GM12878 (cell line): ENCODE data around the gene PDE1C. TPM values are rescaled to one million over a fixed set of nuclear protein-coding genes. Genes with fewer than 3 reads are reported as not detected.

Experiments used
- ATAC-seq: fragments of 200-7000 bp; cut with Tn5 transposase; 3 replicates; pipeline ENCODE4 v1.9.1; 2020; ENCODE audit warnings: mild to moderate bottlenecking, moderate library complexity
- BruUV-seq: library from RNA; stranded (reverse); fragments of 400-500 nt; replicated peaks from 2 replicates; lab custom pipeline; 2021; lab: Mats Ljungman, UMichigan
- CTCF ChIA-PET: fragments of 300-600 bp; sonication (Branson Sonifier 250); formaldehyde crosslinking; extraction: SDS; loops from one replicate; lab custom pipeline; 2021; ENCODE audit warnings: inconsistent platforms; lab: Yijun Ruan, JAX
- POLR2A ChIA-PET: fragments of 350-600 bp; formaldehyde crosslinking; extraction: SDS; loops from one replicate; lab custom pipeline; 2021; ENCODE audit warnings: inconsistent platforms; lab: Charles Lee
- RAD21 ChIA-PET: fragments of 300-600 bp; sonication (Branson Sonifier 250); formaldehyde crosslinking; loops from one replicate; lab custom pipeline; 2023; ENCODE audit warnings: antibody characterized with exemption; ENCODE audit not compliant: unreplicated experiment; lab: Charles Lee
- SMC1A ChIA-PET: fragments of 300-600 bp; sonication (Branson Sonifier 250); formaldehyde crosslinking; loops from one replicate; lab custom pipeline; 2023; ENCODE audit not compliant: unreplicated experiment, uncharacterized antibody; lab: Charles Lee
- DNase-seq: peaks from one replicate; pipeline ENCODE4 v3.0.0-alpha.2; 2011; ENCODE audit warnings: low read depth, low spot score
- FAIRE-seq: peaks from 3 replicates; lab custom pipeline; 2011; peaks lifted over from hg19 to GRCh38; lab: Jason Lieb, UNC
- H2AFZ ChIP-seq: 2 replicates; pipeline ENCODE4 v1.6.0; 2011; ENCODE audit warnings: low read depth, low read length, control low read depth; ENCODE audit not compliant: control insufficient read depth
- H3K27ac ChIP-seq: 2 replicates; pipeline ENCODE4 v1.5.1; 2011; ENCODE audit warnings: control low read depth; ENCODE audit not compliant: control insufficient read depth, insufficient read depth
- H3K27me3 ChIP-seq, 2 experiments: replicated peaks in 1 of 2; 2 replicates each; pipeline versions ENCODE4 v1.6.0 to v1.6.1; 2011; ENCODE audit warnings: low read length in 1 of 2; ENCODE audit not compliant: control insufficient read depth in 2 of 2, insufficient read depth in 2 of 2
- H3K36me3 ChIP-seq, 2 experiments: 2 replicates each; pipeline ENCODE4 v1.5.1; 2011; ENCODE audit warnings: low read length in 1 of 2; ENCODE audit not compliant: control insufficient read depth in 2 of 2, insufficient read depth in 2 of 2
- H3K4me1 ChIP-seq: 2 replicates; pipeline ENCODE4 v1.6.1; 2011; ENCODE audit warnings: mild to moderate bottlenecking, low read length, moderate library complexity, mixed read lengths; ENCODE audit not compliant: control insufficient read depth, insufficient read depth
- H3K4me2 ChIP-seq: 2 replicates; pipeline ENCODE4 v1.6.0; 2011; ENCODE audit warnings: control low read depth; ENCODE audit not compliant: control insufficient read depth, insufficient read depth
- H3K4me3 ChIP-seq: fragments of 200-600 bp; sonication (generic); 2 replicates; pipeline ENCODE4 v1.5.1; 2016
- H3K79me2 ChIP-seq: 2 replicates; pipeline ENCODE4 v1.6.0; 2011; ENCODE audit warnings: low read length; ENCODE audit not compliant: control insufficient read depth, insufficient read depth
- H3K9ac ChIP-seq: 2 replicates; pipeline ENCODE4 v1.8.0; 2011; ENCODE audit warnings: low read length, control low read depth, mixed read lengths; ENCODE audit not compliant: control insufficient read depth, insufficient read depth
- H3K9me3 ChIP-seq: replicated peaks from 3 replicates; pipeline ENCODE4 v1.5.1; 2011; ENCODE audit warnings: mild to moderate bottlenecking, low read length; ENCODE audit not compliant: control insufficient read depth, insufficient read depth
- H4K20me1 ChIP-seq: 2 replicates; pipeline ENCODE4 v1.6.0; 2011; ENCODE audit not compliant: control insufficient read depth, insufficient read depth
- BMI1 ChIP-seq: fragments of 450-650 bp; IDR thresholded peaks from 2 replicates; pipeline ENCODE4 v1.6.1; 2016; ENCODE audit warnings: mild to moderate bottlenecking, moderate library complexity, borderline replicate concordance
- CBX5 ChIP-seq: sonication (generic); IDR thresholded peaks from 2 replicates; pipeline ENCODE4 v1.6.1; 2016; ENCODE audit warnings: low read depth, moderate library complexity, mild to moderate bottlenecking, inconsistent platforms
- CHD4 ChIP-seq: fragments of 200-600 bp; sonication (generic); IDR thresholded peaks from 2 replicates; pipeline ENCODE4 v1.6.1; 2016; ENCODE audit warnings: mild to moderate bottlenecking
- CREM ChIP-seq: IDR thresholded peaks from 2 replicates; pipeline ENCODE4 v1.6.1; 2014; ENCODE audit warnings: antibody characterized with exemption, low read depth
- E2F8 ChIP-seq: fragments of 450-650 bp; IDR thresholded peaks from 2 replicates; pipeline ENCODE4 v1.6.1; 2018; ENCODE audit warnings: mild to moderate bottlenecking, low read depth, moderate library complexity; ENCODE audit not compliant: partially characterized antibody
- IKZF1 ChIP-seq: fragments of 450-650 bp; conservative IDR thresholded peaks from 2 replicates; pipeline ENCODE4 v1.6.1; 2017; ENCODE audit warnings: antibody characterized with exemption, mild to moderate bottlenecking
- IKZF2 ChIP-seq, 2 experiments: fragments of 450-650 bp; IDR thresholded peaks; 2 replicates each; pipeline ENCODE4 v1.6.1; 2017; ENCODE audit warnings: mild to moderate bottlenecking in 2 of 2, moderate library complexity in 2 of 2
- MTA2 ChIP-seq: fragments of 450-650 bp; IDR thresholded peaks from 2 replicates; pipeline ENCODE4 v1.6.1; 2016; ENCODE audit warnings: low read depth, mild to moderate bottlenecking, moderate library complexity
- MYB ChIP-seq: fragments of 150-350 bp; IDR thresholded peaks from 2 replicates; pipeline ENCODE4 v1.6.1; 2014; ENCODE audit warnings: mild to moderate bottlenecking, low read depth, low read length, borderline replicate concordance
- NBN ChIP-seq: fragments of 450-650 bp; IDR thresholded peaks from 2 replicates; pipeline ENCODE4 v1.6.1; 2016
- PBX3 ChIP-seq: IDR thresholded peaks from 2 replicates; pipeline ENCODE4 v1.6.1; 2011; ENCODE audit warnings: mild to moderate bottlenecking, low read depth, low read length, moderate library complexity; ENCODE audit not compliant: insufficient replicate concordance
- POU2F2 ChIP-seq: IDR thresholded peaks from 3 replicates; pipeline ENCODE4 v1.6.1; 2011; ENCODE audit warnings: low read depth, mild to moderate bottlenecking, low read length, borderline replicate concordance
- RBBP5 ChIP-seq: fragments of 200-600 bp; sonication (generic); conservative IDR thresholded peaks from 2 replicates; pipeline ENCODE4 v1.6.1; 2016
- RCOR1 ChIP-seq: conservative IDR thresholded peaks from 2 replicates; pipeline ENCODE4 v1.6.1; 2012; ENCODE audit warnings: low read depth, low read length, improper control_type of control experiment
- TCF7 ChIP-seq: IDR thresholded peaks from 2 replicates; pipeline ENCODE4 v1.6.1; 2014; ENCODE audit warnings: antibody characterized with exemption, borderline replicate concordance
- YY1 ChIP-seq: IDR thresholded peaks from 2 replicates; pipeline ENCODE4 v1.6.1; 2011; ENCODE audit warnings: low read depth, mild to moderate bottlenecking, low read length
- ZNF24 ChIP-seq: fragments of 450-650 bp; IDR thresholded peaks from 2 replicates; pipeline ENCODE4 v1.6.1; 2017; ENCODE audit warnings: antibody characterized with exemption, mild to moderate bottlenecking
- ZZZ3 ChIP-seq: IDR thresholded peaks from 2 replicates; pipeline ENCODE4 v1.6.1; 2011; ENCODE audit warnings: low read depth; ENCODE audit not compliant: control insufficient read depth, insufficient read length
- WGBS: methylation state at CpG from one replicate; pipeline ENCODE4 v1.1.6; 2016; ENCODE audit warnings: low lambda C conversion rate; ENCODE audit not compliant: insufficient replicate concordance, insufficient coverage; ENCODE audit errors: missing lambda C conversion rate; 5-methylcytosine and 5-hydroxymethylcytosine counted together
- in situ Hi-C: fragments of 300-500 bp; cut with MboI; formaldehyde crosslinking; loops from 9 replicates; pipeline ENCODE4 v1.14.3; 2018; ENCODE audit warnings: mixed read lengths
- intact Hi-C: fragments of 100-400 bp; cut with micrococcal nuclease; formaldehyde crosslinking; loops from one replicate; pipeline ENCODE4 v1.14.2; 2022; ENCODE audit not compliant: unreplicated experiment
- polyA plus RNA-seq, 11 experiments: library from polyadenylated mRNA; depleted of rRNA in 4 of 11; unstranded in 6 of 11; stranded (reverse) in 5 of 11; fragments of >200 nt; fragmentation: Nextera tagmentation in 4 of 11; fragmentation: Illumina TruSeq in 1 of 11; extraction: Ambion mirVana in 4 of 11; extraction: Trizol in 1 of 11; gene quantifications; 1 replicate in 1 of 11; 2 replicates in 10 of 11; pipeline versions ENCODE4 v1.2.1 to v1.2.3, GENCODE V29; 2011 to 2016; ENCODE audit warnings: inconsistent platforms in 2 of 11, missing spikeins in 2 of 11, low read depth in 1 of 11
- total RNA-seq, 4 experiments: library from RNA; depleted of rRNA in 3 of 4; stranded (reverse); fragments of >200 nt in 3 of 4; fragmentation: Illumina TruSeq in 1 of 4; extraction: Trizol in 1 of 4; gene quantifications; 2 replicates each; pipeline versions ENCODE4 v1.2.1 to v1.2.3, GENCODE V29; 2013 to 2021
- TF ChIP-seq, protein P1 (sequence below): fragments of 450-650 bp; IDR thresholded peaks from 2 replicates; pipeline ENCODE4 v1.6.1; 2016; ENCODE audit warnings: mild to moderate bottlenecking
- TF ChIP-seq, protein P2 (sequence below): IDR thresholded peaks from 2 replicates; pipeline ENCODE4 v1.6.1; 2011; ENCODE audit warnings: low read depth, mild to moderate bottlenecking, low read length, moderate library complexity, borderline replicate concordance; ENCODE audit errors: extremely low read depth

The PDE1C gene
- total and polyA plus RNA-seq, 10 of the 15 experiments (the other 5 are each of a cell fraction or from before 2014, with no cell fraction given) = 0.29 to 2.3 (median 0.70) TPM

DNA sequence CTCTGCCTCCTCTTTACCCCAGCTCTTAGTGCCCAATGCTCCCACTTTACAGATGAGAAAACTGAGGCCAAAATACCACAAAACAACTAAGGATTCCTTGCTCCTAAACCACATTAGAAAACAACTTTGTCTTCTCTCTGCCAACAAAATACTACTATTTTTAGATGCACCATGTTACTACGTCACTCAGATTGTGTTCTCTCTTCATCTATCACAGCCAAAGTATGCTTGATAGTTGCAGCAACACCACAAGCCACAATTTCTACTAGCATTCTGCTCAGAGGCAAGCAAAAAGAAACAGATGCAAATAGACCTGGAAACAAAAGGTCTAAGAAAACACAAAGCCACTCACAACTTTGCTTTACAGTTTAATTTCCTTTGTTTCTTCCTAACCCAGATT, 3.3 kb upstream of the PDE1C start:
- Histone ChIP-seq H2AFZ (no peak overlapping the region), H3K4me2 (no peak overlapping the region), H3K4me1 (no peaks in the 10 kb centered on the region), H3K79me2 (no peaks in the 10 kb centered on the region), H3K9ac (no peak overlapping the region), H3K9me3 (no peaks in the 10 kb centered on the region), H3K27ac (no peak overlapping the region), H3K27me3 (peaks cover 2 to 3% of the 10 kb centered on the region in 2 experiments; a peak in 2 of 4 replicates), H3K36me3 (no peaks in the 10 kb centered on the region), H4K20me1 (no peaks in the 10 kb centered on the region), H3K4me3 (no peak overlapping the region)
- ChIA-PET RAD21 (no interaction called here), POLR2A (no interaction called here), CTCF (interaction anchor here (0.7 to 2.3 kb wide), 2 partner anchors 11 to 127 kb away, joined by 3 to 7 read pairs; no protein-coding TSS in a partner anchor), SMC1A (no interaction called here)
- TF ChIP-seq MTA2 (no peak), PBX3 (no peak), IKZF1 (no peak), ZNF24 (no peak), E2F8 (no peak), YY1 (no peak), POU2F2 (no peak), CREM (no peak), RBBP5 (no peak), BMI1 (no peak), NBN (no peak), ZZZ3 (no peak), RCOR1 (no peak), MYB (no peak), IKZF2 (IDR thresholded peaks at IDR 0.05) (no peak), TCF7 (no peak), CBX5 (no peak), CHD4 (no peak)
- TF ChIP-seq, protein P1, sequence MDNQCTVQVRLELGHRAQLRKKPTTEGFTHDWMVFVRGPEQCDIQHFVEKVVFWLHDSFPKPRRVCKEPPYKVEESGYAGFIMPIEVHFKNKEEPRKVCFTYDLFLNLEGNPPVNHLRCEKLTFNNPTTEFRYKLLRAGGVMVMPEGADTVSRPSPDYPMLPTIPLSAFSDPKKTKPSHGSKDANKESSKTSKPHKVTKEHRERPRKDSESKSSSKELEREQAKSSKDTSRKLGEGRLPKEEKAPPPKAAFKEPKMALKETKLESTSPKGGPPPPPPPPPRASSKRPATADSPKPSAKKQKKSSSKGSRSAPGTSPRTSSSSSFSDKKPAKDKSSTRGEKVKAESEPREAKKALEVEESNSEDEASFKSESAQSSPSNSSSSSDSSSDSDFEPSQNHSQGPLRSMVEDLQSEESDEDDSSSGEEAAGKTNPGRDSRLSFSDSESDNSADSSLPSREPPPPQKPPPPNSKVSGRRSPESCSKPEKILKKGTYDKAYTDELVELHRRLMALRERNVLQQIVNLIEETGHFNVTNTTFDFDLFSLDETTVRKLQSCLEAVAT = no peak
- TF ChIP-seq, protein P2, sequence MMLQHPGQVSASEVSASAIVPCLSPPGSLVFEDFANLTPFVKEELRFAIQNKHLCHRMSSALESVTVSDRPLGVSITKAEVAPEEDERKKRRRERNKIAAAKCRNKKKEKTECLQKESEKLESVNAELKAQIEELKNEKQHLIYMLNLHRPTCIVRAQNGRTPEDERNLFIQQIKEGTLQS = no peak
- intact Hi-C loops = no loop called here
- ATAC-seq = no peak
- no peak for FAIRE-seq
- no TSS peak for BruUV-seq
- in situ Hi-C loops = no loop called here
- no peak for DNase-seq
- 0% methylated on average over 1 of the region's 1 CpG for WGBS
